Gastroesophageal sphincter (tissue), 3 donors: ENCODE measurements around the gene DEDD2.

Source experiments
- CTCF ChIP-seq, 4 experiments: fragments of 200-600 bp in 2 of 4; fragments of 450-650 bp in 2 of 4; sonication (generic) in 1 of 4; IDR thresholded peaks; one replicate each; pipeline ENCODE4 v1.5.1; 2017 to 2019; ENCODE audit warnings: antibody characterized with exemption in 4 of 4, mild to moderate bottlenecking in 2 of 4, moderate library complexity in 2 of 4
- POLR2A ChIP-seq, 2 donors: fragments of 450-650 bp; IDR thresholded peaks; one replicate each; pipeline ENCODE4 v1.6.1; 2017; ENCODE audit warnings: antibody characterized with exemption in 2 of 2, mild to moderate bottlenecking in 2 of 2, moderate library complexity in 1 of 2
- POLR2AphosphoS5 ChIP-seq: sonication (generic); formaldehyde crosslinking; IDR thresholded peaks from one replicate; pipeline ENCODE4 v1.6.1; 2017; ENCODE audit warnings: antibody characterized with exemption

GRCh38 chr19:42229855-42230351, 12.4 kb upstream of the DEDD2 start:
- TF ChIP-seq POLR2A (IDR thresholded peaks at IDR 0.05) (no peak), CTCF (IDR thresholded peaks at IDR 0.05) (no peak), POLR2AphosphoS5 (no peak)
